Fibroblast of villous mesenchyme (primary cell): Measurements from ENCODE around the gene PEA15. TPM values are rescaled to one million over a fixed set of nuclear protein-coding genes. Genes with fewer than 3 reads are reported as not detected.
A peak's percentile ranks its signal among the peaks of the same experiment; 100 is the strongest.

Experiments used
- DNase-seq: peaks from one replicate; pipeline ENCODE4 v3.0.0-alpha.2; 2010; ENCODE audit warnings: low read depth
- H3K4me3 ChIP-seq: 2 replicates; pipeline ENCODE4 v1.5.1; 2011; ENCODE audit warnings: low read depth, mild to moderate bottlenecking, low read length
- total RNA-seq: library from RNA; depleted of rRNA; stranded (reverse); fragments of >200 nt; gene quantifications from 2 replicates; pipeline ENCODE4 v1.2.3, GENCODE V29; 2012
- TF ChIP-seq, protein P1 (sequence below): IDR thresholded peaks from 2 replicates; pipeline ENCODE4 v1.5.1; 2012; ENCODE audit warnings: low read depth, mild to moderate bottlenecking, low read length; ENCODE audit not compliant: insufficient read depth

The PEA15 gene
- total RNA-seq, 1 donor, result 138 TPM

GRCh38 chr1:160194737-160195059 is 10.5 kb upstream of the PEA15 start:
- TF ChIP-seq, protein P1, sequence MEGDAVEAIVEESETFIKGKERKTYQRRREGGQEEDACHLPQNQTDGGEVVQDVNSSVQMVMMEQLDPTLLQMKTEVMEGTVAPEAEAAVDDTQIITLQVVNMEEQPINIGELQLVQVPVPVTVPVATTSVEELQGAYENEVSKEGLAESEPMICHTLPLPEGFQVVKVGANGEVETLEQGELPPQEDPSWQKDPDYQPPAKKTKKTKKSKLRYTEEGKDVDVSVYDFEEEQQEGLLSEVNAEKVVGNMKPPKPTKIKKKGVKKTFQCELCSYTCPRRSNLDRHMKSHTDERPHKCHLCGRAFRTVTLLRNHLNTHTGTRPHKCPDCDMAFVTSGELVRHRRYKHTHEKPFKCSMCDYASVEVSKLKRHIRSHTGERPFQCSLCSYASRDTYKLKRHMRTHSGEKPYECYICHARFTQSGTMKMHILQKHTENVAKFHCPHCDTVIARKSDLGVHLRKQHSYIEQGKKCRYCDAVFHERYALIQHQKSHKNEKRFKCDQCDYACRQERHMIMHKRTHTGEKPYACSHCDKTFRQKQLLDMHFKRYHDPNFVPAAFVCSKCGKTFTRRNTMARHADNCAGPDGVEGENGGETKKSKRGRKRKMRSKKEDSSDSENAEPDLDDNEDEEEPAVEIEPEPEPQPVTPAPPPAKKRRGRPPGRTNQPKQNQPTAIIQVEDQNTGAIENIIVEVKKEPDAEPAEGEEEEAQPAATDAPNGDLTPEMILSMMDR, result no peak
- H3K4me3 ChIP-seq, result no peak overlapping the region
- DNase-seq, result no peak

- TF ChIP-seq, protein P1, result no peak
- no peak overlapping the region for H3K4me3 ChIP-seq
- no peak for DNase-seq
These were observed 9.0 kb upstream of the PEA15 start for GRCh38 chr1:160196143-160196542.

GRCh38 chr1:160197231-160197630 is 8.0 kb upstream of the PEA15 start:
- TF ChIP-seq, protein P1, result no peak
- DNase-seq, result no peak
- H3K4me3 ChIP-seq, result no peak overlapping the region

DNA sequence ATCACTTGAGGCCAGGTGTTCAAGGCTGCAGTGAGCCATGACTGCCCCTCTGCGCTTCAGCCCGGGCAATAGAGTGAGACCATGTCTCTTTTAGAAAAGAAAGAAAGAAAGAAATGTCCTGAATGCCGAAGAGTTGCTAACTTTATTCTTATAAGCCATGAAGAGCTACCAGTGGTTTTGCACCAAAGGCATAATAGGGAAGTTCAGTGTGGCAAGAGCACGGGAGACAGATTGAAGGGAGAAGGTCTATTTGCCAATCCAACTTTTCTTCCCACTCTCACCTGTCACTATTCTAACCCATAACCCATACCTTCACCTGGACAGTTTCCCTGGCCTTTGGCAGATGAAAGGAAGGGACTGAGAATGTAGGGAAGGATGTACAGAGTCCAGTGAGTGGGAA is 4.4 kb upstream of the PEA15 start:
- no peak for DNase-seq
- TF ChIP-seq, protein P1, result no peak

DNA sequence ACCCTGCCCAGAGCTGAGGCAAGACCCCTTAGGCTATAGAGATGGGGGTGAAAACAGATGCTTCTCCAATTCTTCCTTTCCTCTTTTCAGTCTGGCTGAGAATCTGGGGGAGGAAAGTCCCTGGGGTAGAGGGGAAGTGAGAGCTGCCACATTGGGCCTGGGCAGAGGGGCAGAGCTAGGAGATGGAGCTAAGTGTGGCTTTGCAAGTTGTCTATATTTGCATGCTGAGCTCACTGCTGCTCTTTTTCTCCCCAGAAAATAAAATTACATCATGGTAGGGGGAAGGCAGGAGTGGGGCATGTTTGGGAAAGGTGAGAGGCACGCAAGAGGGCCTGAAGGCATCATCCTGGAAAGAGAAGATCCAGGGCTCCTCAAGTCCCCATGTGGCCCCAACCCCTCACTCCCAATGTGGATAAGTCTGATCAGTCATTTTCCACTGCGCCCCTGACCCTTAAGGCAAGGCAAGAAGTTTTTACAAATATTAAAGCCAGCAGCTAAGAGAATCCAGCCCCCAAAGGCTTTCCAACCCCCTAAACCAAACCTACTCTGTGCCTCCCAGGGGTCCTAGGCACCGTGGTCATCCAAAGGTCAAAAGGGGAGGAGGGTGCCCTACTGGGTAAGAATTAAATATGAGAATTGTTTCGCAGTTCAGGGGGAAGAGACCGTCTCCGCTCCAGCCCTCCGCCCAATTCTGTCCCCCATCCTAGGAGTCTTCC is 500 bp upstream of the PEA15 start:
- TF ChIP-seq, protein P1, result no peak
- H3K4me3 ChIP-seq, result peak overlapping the region; percentile 41
- DNase-seq, result no peak

More for the DNA sequence above, 4.4 kb upstream of the PEA15 start:
- no peak overlapping the region for H3K4me3 ChIP-seq

GRCh38 chr1:160206036-160206389 is 829 bp downstream of the PEA15 start:
- TF ChIP-seq, protein P1, result no peak
- peak overlapping the region; percentile 94 for H3K4me3 ChIP-seq
- DNase-seq, result peak; percentile 38
